HTERT RPE-1 (cell line): Measurements from ENCODE around the gene CTNND2.
"Not testable (repeated sequence)": the region's sequence is repeated elsewhere in the genome, so short reads cannot be mapped to it uniquely, and the experiment has no call there.

Experiments
- in situ Hi-C: fragments of 300-500 bp; cut with MboI; formaldehyde crosslinking; loops from 4 replicates; pipeline ENCODE4 v1.14.3; 2020; ENCODE audit warnings: low sequenced_read_pairs

Gene CTNND2

DNA sequence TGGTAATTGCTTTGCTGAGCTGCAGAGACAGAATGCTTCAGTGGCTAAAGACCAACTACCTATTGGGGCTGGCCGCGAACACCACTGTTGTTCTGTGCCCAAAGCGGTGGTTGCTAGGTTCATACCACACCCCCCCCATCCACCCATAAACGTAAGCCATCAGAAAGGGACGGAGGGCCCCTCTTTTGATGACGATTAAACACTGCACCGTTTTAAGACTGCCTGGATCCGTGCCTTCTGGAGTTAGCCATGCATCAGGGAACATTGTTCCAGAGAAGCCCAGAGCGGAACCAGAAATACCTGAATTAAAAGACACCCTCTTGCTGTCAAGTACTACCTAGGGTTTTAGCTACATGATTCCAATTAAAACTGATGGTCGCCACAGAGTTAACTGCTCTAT is 774.1 kb downstream of the CTNND2 start:
- in situ Hi-C loops, result no loop called here

DNA sequence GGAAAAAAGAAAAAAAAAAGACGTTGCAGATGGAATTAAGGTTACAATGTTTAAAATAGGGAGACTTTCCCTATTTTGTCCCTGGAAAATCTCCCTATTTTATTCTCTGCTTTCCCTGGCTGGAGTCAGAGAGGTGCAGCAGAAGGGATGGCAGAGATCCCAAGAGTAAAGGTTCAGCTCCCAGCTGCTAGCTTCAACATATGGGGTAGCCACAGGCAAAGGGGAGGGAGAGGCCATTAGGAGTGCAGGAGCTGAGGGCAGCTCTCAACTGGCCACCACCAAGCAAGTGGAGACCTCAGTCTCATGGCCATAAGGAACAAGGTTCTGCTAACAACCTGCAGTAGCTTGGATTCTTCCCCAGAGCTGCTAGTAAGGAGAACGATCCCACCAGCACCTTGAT is 776.2 kb downstream of the CTNND2 start:
- in situ Hi-C loops, result no loop called here

DNA sequence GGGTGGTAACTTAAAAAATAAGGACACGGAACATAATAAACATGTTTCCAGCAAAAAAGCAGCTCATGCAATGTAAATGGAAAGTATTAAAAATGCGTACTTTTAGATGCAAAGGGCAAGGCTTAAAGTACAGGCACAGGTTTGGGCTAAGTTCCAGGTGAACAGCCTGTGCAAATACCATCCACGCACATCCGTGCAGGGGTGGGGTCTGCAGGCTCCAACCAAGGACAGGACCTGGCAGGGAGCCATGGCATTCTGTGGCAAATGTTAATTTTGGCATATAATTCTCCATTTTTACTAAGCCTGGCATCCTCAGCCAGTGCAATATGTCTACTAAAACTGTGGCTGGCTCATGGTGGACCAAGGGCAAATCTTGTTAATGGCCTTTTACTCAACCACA is 777.4 kb downstream of the CTNND2 start:
- in situ Hi-C loops, result no loop called here

DNA sequence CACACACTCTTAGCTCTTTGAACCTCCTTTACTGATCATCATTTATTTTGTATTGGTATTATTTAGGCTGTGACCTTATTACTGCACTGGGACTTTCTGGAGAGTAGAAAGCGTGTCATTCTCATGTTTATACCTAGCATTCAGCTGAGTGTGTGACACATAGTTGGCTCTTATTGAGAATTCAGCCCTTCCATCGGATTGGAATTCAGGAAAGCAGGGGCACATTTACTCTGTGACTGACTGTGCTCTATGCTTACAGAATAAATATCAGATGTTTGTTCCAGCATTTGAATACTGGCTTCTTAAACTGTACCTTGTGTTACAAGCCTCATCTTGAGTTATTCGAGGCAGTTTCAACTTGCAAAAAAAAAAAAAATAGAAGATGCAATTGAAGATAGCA is 782.4 kb downstream of the CTNND2 start:
- in situ Hi-C loops, result no loop called here

DNA sequence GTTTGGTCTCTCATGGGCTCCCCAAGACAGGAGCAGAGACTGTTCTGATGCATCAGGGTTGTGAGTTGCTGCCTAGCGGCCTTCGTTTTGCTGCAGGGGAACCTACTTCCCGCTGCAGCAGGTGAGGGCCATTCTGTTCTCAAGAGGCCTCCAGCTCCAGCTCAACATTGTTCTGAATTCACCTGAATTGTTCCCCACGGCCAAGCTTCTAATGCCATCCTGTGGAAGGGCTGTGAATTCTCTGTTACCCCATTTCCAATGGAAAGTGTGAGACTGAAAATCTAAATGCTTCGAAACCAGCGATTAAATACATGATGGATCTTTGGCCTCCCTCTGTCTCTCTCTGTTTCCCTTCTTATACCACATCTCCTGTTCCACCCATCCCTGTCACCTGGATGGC is 794.1 kb downstream of the CTNND2 start:
- in situ Hi-C loops, result no loop called here

DNA sequence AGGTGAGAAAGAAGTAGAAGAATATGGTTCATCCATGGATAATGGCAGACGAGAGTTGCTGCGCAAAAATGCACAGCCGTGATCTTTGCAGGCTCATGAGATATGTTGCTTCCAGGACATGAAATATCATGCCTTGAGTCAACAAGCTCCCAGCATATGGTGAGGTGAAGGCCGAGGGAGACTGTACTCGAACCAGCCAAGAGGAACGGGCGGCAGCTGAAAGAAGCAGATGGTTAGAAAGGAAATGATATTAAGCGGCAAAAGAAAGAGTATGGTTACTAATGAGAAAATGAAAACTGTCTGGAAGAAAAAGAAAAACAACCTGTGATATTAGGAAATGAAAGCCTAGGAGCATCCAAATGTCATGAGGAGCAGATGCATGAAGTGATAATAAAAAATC is 798.5 kb downstream of the CTNND2 start:
- in situ Hi-C loops, result no loop called here

DNA sequence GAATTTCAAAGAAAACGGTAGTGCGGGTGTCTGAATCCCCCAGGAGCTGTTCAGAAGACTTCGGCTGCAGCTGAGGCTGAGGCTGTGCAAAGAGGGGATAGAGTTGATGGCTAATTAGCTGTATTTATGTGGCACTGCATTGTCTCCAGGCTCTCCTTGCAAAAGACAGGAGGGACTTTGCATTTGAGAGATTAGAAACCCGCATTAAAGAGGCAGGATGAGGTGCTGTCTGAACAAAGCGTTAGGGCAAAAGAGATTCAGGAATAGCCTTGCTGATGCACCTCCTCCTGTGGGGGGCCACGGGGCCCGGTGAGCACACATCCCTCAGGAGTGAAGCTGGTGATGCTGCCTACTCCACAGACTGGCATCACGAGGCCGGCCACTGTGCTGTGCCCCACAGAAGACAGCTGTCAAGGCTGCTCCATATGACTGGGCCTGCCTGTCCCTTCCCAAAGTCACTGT is 799.6 kb downstream of the CTNND2 start:
- in situ Hi-C loops, result no loop called here

DNA sequence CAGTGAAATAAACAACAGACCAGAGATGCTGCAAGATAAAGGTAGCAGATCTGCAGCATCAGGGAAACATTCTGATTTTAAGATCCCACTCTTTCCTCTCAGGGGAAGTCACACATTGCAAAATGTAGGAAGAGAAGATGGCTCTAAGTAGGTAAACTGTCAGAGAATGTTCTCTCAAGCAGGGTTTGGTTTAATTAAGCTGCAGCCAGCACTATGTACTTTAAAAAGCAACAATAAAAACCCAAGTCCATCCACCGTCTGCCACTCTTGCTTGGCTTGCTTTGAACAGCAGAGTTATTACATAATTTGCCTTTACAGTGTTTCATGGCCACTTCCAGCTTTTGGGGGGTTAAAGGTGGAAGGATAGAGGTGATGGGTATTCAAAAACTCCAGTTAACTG is 800.0 kb downstream of the CTNND2 start:
- in situ Hi-C loops, result no loop called here

DNA sequence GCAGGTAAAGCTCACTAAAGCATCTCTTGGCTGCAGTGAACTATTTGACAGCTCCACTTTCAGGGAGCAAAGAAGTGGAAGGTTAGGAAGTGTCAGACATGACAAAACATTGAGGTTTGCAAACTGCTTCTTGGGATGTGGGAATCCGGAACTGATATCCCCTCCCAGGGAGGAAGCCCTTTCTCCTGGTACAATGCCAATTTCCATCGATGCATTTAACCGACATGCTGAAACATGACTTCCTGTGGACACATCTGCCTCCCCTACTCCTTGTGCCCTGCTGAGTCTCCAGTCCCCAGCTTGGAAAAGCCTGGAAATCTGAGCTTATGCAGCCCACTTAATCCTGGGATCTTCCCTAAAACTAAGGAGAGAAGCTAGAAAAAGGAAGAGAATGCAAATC is 820.1 kb downstream of the CTNND2 start:
- in situ Hi-C loops, result no loop called here

DNA sequence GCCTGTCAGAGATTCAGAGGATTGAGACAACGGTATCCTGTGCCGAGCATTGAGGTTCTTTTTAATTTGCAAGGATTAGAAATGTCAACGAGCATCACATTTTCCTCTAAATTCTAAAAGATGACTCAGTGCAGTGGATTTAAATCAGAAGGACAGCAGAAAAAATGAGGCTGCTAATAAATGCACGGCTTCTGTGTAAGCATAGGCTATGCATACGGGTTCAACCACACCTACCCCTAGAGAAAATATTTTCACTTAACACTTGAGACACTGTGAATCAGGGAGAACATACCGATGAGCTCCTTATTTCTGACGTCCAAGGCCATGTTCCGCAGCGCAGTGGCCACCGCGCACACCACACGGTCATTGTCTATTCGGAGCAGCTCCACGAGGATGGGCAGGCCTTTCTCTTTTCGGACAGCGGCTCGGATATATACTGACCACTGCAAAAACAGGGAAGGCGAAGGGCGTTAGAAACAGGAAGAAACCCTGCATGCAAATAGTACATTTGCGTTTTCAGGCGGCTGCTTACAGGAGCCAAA is 821.8 kb downstream of the CTNND2 start:
- in situ Hi-C loops, result no loop called here

DNA sequence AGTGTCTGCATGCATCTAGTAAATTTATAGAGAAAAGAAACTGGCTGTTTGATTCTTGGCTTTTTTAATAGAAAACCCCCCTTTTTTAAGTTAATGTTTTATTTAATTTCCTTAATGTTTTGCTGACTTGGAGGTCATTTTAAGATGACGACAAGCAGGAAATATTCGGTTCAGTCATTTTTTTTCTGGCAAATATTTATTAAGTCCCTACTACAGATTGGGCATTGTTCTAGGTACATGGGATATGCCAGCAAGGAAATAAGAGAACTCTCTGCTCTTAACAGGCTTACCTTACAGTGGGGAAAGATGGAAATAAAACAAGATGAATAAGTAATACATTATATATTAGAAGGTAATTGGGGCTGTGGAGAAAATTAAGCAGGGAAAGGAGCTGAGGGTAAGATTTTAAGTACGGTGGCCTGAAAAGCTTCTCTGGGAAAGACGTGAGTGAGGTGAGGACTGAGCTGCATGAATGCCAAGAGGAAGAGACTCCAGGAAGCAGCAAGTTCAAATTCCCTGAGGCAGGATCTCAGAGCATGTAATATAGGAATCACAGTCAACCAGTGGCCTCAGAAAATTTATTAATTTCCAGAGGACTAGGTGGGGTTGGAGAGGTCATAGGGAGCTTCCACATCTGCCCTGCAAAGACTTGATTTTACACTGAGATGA is 827.2 kb downstream of the CTNND2 start:
- in situ Hi-C loops, result no loop called here

DNA sequence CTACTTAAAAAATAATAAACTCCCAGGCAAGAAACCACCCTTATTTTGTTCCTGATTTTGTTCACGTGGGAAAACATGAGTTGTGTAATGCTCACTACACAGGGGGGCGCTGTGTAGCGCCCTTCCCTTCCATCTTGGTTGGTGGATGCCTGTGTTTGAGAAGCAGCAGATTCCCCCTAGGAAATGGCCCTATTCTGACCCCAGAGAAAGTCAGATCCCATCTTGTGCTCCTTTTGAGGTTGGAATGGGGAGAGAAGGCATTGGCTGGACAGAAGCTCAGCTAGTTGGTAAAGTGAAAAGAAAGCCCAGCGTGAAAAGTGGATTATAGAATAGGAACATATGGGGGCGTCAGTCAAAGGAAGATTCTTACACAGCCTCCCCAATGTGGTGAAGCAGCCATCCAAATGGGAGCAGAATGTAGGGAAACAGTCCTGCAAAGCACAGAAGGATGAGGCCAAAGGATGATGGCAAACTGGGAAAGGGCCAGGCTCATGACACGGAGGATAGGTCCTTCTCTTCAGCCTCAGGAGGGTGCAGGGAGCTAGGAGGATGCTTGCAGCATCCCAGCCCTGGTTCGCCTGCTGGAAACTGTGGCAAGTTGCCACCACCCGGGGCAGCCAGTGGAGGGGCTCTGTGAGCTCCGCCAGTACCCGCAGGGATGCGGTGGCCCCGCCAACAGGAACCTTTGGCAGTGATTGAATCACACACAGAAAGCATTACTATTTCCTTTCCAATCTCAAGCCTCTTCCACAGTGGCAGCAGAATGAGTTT is 829.0 kb downstream of the CTNND2 start:
- in situ Hi-C loops, result no loop called here

DNA sequence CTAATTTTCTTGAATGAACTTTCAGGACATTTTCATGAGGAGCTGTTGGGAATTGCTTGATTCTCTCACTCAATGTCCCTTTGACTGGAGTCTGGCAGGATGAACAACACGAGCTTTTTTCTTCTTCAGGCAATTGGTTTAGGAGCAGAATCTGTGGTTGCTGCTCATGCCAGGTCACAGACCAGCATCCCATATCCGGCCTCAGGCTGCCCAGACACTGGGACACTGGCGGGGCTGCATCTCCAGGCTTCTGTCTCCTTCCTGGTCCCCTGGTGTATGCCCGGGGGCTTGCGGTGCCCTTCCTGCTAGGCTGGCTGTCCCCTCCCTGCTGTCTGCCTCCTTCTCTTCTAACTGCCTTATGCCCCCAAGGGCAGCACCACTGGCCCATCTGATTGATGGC is 831.7 kb downstream of the CTNND2 start:
- in situ Hi-C loops, result no loop called here

DNA sequence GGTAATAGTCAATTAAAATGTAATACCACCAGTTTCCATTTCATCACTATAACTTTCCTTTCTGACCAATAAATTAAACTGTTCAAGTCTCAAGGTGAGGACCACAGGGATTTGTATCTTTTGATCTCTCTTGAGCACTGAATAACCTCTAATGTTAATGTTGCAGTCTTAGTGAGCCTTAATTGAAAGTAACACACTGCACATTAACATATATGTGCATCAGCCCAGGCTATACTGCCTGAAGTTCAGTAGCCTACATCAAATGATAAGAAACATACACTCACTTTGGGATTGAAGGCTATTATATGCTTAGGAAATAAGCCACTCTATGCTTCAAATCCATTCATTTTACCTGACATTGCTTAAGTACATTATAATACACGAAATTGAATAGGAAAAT is 832.2 kb downstream of the CTNND2 start:
- in situ Hi-C loops, result no loop called here

DNA sequence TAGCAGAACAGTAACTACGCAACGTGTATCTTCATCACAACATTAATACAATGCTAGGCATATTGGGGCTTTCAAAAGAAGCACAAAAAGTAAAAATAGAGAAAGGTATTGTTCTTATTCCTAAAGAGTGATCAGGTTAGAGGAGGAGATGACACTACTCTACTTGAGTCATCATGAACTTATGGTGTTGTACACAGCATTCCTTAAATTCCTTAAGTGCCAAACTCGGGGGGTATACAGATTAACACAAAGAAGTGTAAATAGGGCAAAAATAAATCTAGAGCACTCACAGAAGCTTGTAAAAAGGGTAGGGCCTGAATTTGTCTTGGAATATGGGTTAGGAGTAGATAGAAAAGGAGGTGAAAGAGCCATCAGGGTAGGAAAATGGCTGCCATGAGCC is 835.2 kb downstream of the CTNND2 start:
- in situ Hi-C loops, result no loop called here

DNA sequence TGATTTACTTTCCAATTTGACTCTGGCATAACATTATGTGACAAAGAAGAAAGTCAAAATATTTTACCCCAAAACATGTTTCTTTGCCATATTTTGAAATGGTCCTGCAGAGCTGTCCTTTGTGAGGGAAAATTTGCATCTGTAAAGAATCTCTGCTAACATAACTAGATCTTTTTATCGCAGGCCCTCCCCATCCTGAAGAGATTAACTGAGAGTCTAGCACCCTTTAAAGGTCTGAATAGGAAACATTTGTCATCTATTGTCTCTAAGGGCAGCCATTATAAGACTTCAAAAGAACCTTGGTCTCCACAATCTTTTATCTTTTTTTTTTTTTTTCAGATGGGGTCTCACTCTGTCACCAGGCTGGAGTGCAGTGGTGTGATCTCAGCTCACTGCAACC is 838.5 kb downstream of the CTNND2 start:
- in situ Hi-C loops, result not testable (repeated sequence)

DNA sequence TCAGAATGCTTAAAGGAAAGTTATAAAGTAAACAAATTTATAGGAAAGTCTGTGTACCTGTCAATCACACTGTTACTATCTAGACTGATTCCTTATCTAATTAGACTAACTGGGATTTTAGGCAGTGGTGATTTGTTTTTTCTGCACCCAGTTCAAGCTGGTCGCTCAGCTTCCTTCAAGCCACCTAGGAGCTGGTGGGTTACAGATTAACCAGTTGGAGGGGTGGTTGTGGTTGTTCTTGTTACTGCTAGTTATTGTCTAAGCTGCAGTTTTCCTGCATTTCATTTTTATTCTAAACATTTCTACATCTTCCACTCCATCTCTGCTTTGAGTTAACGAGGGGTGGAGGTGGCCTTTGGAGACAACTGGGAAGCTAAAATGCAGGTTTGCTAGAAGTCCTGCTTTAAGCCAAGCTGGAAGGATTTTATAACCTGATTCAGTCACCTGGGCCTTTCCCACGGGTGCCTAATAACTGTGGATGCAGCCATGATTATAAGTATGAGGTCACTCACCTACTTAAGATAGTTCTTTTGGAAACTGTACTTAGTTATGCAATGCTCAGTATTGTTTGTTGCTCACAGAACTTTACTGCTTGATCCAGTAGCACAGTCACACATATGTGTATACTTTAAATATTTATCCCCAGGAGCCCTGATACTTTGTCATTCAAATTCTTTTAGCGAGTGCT is 839.3 kb downstream of the CTNND2 start:
- in situ Hi-C loops, result no loop called here

DNA sequence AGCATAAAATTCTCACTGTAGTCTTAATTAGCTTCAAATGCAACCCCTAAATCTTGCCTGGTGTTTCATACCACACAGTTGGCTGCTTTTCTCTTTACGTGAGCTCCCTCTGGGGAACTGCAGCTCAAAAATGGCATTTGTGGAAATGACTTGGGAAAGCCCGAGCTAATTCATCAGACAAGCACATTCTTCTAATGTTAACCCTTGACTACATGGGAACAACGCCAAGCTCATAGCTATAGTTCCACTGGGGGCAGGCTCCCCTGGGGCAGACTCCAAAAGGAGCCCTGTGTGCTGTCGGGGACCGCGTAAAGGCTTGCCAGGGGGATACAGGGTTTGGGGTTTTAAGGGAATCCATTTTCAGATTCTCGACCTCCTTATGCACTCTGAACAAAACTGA is 841.8 kb downstream of the CTNND2 start:
- in situ Hi-C loops, result no loop called here

DNA sequence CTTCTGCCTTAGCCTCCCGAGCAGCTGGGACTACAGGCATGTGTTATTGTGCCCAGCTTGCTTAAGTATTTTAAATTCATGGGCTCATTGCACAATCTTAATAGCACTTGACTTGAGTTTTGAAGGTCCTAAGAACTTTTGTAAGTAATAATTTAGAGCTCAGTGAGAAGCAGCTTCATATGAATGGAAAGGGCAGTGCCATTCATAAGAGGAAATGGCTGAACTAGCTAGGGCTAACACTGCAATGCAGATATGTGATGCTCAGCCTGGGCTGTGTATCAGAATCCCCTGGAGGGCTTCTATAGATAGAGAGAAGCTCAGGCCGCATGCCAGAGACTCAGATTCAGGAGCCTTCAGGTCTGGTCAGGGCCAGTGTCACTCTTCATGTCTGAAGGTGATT is 847.7 kb downstream of the CTNND2 start:
- in situ Hi-C loops, result no loop called here

DNA sequence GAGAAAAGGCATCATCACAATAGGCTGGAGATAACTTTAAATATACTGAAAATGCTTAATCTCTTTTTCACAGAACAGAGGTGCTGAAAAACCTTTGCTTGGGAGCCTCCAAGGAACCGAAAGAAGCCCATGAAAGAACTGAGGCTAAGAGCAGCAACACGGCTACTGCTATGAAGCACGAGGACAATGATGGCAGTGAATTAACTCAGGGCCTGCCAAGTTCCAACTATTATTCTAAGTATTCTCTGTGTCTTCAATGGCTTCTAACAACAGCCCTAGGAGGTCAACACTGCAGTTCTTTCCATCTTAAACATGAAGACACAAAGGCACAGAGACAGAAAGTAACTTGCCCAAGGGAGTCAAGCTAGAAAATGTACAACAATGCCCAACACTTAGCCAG is 850.2 kb downstream of the CTNND2 start:
- in situ Hi-C loops, result no loop called here

DNA sequence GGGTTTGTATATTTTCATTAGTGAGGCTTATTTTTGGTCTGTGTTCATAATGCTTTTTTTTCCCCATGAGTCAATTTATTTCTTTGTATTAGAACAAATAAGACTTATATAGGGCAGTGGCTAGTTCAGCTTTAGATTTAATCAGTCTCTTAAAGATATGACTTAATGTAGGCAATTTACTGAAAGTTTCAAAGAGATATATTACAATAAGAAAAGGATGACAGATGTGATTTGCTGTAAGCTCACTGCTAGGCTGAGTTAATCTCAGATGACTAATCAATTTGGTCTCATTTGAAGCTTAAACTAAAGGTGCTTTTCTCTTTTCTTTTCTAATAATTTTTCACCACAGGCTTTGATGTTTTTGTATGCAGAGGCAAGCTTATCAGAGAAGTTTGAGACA is 851.4 kb downstream of the CTNND2 start:
- in situ Hi-C loops, result no loop called here
